ENCODE data around the gene TCOF1.

TCOF1 gene

GRCh38 chr5:150376799-150377771 lies 19.6 kb downstream of the TCOF1 start:
- no peak for DNase-seq (ENCODE audit: low read depth, low spot score)

DNA sequence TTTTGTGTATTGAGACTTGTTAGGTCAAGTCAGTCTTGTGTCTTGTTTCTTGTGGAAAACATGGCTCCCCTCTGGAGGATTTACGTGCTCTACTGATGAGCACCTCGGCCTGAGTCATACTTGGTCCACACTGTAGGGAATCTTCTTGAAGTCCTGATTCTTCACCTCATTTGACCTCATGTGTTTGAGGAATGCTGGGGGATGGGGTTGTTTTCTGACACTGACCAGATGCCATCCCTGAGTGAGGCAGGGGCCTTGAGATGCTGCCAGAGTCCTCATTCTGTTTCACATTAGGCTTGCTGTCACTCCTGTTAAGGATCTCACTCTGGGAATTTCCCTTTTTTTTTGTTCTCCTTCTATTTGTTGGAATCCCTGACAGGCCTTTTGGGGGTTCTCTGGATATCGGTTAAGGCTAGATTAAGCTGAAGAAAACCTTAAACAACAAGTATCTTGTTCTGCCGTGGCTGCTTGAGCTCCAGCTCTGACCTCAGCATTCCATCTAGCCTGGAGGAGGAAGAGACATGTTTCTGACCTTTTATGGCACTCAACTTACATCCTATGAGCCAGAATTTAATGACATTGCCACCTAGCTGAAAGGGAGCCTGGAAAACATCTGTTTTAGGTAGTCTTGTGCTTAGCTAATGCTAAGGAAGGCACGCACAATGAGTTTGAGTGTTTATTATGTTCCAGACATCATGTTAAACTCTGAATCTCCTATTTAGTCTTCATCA lies 20.6 kb downstream of the TCOF1 start:
- H3K4me3 ChIP-seq (ENCODE audit: low read length): no peak overlapping the region
- no peak for DNase-seq (ENCODE audit: low read depth, low spot score)

More at GRCh38 chr5:150376799-150377771, 19.6 kb downstream of the TCOF1 start:
- no peak overlapping the region for H3K4me3 ChIP-seq (ENCODE audit: low read length)

GRCh38 chr5:150384701-150385100 lies 27.2 kb downstream of the TCOF1 start:
- no peak for DNase-seq (ENCODE audit: low read depth, low spot score)
- no peak overlapping the region for H3K4me3 ChIP-seq (ENCODE audit: low read length)

DNA sequence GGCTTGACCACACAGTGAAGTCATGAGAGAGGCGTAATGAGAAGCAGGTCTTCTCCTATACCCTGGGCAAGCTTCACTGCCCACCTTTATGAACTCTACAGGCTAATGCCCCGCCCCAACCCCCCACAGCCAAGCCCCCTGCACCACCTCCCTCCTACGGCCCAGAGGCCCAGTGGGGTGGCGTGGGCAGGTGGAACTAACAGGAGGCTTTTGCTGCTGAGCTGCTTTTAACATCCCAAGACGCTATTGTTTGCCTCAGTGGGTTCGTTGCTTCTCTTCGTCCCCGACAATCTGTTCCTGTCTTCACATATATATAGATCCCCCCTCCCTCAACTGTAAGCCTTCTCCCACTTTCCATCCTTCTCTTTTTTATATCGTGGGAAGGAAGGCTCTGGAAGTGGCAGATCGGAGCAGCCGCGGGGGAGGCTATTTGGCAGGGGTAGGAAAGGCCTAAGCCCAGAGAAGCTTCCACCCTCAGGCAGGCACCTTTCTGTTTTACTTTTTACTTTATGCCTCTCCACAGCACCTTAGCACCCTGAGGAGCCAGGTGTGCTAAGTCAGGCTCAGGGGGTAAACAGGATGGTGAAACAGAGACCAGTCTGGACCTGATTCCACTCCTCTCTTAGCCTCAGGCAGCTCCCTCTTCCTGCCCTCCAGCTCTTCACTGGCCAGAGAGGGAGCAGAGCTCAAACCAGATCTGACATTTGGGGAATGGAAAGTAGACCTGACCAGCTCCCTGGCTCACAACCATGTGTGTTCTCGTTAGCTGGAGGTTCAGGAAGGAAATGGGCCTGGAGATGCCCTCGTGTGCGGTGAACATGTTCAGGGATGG lies 28.7 kb downstream of the TCOF1 start:
- DNase-seq (ENCODE audit: low read depth, low spot score): no peak
- no peak overlapping the region for H3K4me3 ChIP-seq (ENCODE audit: low read length)

- DNase-seq (ENCODE audit: low read depth, low spot score): no peak
- no peak overlapping the region for H3K4me3 ChIP-seq (ENCODE audit: low read length)
Measured at GRCh38 chr5:150389531-150390266, 32.2 kb downstream of the TCOF1 start.

- no peak for DNase-seq (ENCODE audit: low read depth, low spot score)
- H3K4me3 ChIP-seq (ENCODE audit: low read length): no peak overlapping the region
Measured at GRCh38 chr5:150391064-150391834, 33.8 kb downstream of the TCOF1 start.

DNA sequence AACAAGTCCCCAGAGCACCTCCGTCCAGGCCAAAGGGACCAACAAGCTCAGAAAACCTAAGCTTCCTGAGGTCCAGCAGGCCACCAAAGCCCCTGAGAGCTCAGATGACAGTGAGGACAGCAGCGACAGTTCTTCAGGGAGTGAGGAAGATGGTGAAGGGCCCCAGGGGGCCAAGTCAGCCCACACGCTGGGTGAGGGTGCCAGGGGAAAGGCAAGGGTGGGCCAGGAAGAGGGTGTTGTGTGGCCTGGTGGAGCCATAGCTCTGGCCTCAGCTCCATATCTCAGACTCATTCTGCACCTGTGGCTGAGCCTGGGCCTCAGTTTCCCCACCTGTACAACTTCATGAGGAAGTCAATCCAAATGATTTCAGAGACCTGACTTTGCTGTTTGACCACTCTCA lies 34.5 kb downstream of the TCOF1 start:
- no peak for DNase-seq (ENCODE audit: low read depth, low spot score)
- H3K4me3 ChIP-seq (ENCODE audit: low read length): no peak overlapping the region

DNA sequence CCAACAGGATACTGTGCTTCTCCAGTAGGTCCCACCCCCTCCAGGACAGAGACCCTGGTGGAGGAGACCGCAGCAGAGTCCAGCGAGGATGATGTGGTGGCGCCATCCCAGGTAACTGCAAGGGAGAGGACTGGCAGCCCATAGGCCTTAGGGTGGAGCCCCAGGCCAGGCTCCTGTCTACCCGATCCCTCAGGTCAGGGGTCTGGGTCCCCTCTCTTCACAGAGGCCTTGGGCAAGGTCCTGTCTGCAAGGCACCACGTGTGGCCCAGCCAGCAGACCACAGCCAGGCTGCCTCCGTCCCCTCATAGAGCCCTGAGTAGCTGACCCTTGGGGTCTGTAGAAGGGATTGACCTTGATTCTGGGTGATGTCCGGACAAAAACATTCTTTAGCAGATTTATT lies 35.2 kb downstream of the TCOF1 start:
- DNase-seq (ENCODE audit: low read depth, low spot score): no peak
- no peak overlapping the region for H3K4me3 ChIP-seq (ENCODE audit: low read length)

- DNase-seq (ENCODE audit: low read depth, low spot score): no peak
- H3K4me3 ChIP-seq (ENCODE audit: low read length): no peak overlapping the region
Measured at GRCh38 chr5:150393096-150393645, 35.7 kb downstream of the TCOF1 start.

DNA sequence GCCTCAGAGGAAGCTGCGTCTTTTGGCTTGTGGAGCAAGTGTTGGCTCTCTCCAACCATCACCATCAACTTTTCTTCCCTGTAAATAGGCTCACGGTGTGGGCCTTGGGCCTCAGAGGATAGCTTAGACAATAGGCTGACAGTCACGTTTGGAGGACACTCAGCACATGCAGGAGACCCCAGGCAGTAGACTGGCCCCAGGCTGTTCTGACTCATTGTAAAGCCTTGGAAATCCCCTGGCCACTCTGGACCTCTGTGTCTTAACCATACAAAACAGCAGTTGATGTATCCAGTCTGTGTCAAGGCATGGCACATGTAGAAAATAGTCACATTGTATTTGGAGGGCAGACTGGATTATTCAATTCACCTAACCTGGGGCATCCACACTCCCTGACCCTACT lies 36.6 kb downstream of the TCOF1 start:
- DNase-seq (ENCODE audit: low read depth, low spot score): no peak

GRCh38 chr5:150394912-150395687 lies 37.6 kb downstream of the TCOF1 start:
- no peak overlapping the region for H3K4me3 ChIP-seq (ENCODE audit: low read length)
- DNase-seq (ENCODE audit: low read depth, low spot score): no peak

More for the DNA sequence above, 36.6 kb downstream of the TCOF1 start:
- no peak overlapping the region for H3K4me3 ChIP-seq (ENCODE audit: low read length)

DNA sequence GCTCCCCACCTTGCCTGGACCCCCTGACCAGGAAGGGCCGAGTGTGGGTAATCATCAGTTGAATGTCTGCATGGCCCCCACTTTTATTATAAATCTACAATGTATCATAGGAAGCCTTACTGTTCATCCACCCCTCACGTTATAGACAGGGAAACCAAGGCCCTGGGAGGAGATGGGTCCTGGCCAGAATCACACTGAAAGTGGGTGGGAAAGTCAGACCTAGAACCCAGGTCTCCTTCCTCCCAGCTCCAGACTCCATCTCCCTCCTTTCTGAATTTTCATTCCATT lies 38.1 kb downstream of the TCOF1 start:
- H3K4me3 ChIP-seq (ENCODE audit: low read length): no peak overlapping the region
- DNase-seq (ENCODE audit: low read depth, low spot score): no peak

DNA sequence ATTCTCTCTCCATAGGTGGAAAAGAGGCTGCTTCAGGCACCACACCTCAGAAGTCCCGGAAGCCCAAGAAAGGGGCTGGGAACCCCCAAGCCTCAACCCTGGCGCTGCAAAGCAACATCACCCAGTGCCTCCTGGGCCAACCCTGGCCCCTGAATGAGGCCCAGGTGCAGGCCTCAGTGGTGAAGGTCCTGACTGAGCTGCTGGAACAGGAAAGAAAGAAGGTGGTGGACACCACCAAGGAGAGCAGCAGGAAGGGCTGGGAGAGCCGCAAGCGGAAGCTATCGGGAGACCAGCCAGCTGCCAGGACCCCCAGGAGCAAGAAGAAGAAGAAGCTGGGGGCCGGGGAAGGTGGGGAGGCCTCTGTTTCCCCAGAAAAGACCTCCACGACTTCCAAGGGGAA lies 38.8 kb downstream of the TCOF1 start:
- H3K4me3 ChIP-seq (ENCODE audit: low read length): no peak overlapping the region
- no peak for DNase-seq (ENCODE audit: low read depth, low spot score)

DNA sequence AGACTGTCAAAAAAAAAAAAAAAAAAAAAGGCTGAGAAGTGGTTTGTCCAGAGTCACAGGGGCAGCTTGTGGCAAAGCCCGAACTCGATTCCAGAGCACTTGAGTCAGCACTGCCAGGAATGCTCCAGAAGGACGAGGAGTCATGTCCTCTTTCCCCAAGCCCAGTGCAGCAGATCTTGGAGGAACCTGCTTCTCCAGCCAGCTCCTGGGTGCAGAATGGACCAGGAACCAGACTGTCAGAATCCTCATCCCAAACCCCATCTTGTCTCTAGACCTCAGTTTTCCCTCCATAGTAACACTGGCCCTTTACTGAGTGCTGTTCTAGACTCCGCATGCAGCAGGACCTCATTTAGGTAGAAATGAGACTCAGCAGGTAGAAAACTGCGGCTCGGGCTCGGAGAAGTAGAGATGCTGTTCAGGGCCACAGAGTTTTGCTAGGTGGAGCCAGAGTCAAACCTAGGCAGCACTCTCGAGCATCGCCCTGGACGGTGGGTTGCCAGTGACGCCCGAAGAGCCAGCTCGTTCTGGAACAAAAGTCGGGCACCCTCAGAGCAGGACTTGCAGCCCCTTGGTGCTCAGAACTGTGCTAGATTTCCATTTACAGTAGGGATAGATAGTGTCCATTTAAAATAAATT lies 39.8 kb downstream of the TCOF1 start:
- no peak overlapping the region for H3K4me3 ChIP-seq (ENCODE audit: low read length)
- no peak for DNase-seq (ENCODE audit: low read depth, low spot score)

DNA sequence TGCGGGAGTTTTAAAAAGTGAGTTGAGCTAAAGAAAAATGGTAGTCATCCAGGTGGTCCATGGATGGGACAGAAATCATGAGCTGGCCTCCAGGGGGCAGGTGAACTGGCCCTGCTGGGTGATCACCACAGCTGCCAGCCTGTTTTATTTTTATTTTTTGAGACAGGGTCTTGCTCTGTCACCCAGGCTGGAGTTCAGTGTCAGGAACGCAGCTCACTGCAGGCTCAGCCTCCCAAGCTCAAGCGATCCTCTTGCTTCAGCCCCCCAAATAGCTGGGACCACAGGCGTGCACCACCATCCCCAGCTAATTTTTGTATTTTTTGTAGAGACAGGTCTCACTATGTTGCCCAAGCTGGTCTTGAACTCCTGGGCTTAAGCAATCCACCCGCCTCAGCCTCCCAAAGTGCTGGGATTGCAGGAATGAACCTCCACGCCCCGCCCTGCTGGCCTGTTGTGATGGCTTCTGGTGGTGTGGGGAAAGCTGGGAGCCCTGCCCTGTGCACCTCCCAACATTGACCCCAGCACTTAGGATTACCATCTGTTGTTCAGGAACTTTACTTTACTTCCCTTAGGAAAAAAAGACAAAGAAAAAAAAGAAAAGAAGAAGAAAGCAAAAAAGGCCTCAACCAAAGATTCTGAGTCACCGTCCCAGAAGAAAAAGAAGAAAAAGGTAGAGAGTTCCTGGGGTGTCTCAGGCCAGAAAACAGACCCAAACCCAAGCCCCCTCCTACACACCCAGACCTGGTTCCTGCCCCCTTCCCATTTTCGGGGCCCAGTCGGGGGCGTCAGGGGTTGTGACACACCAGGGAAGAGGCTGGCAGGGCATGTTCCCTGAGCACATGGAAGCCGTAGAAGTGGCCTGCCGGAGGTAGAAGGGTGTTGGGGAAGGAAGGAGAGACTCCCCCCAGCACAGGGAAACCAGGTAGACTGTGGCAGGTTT lies 40.6 kb downstream of the TCOF1 start:
- H3K4me3 ChIP-seq (ENCODE audit: low read length): no peak overlapping the region
- no peak for DNase-seq (ENCODE audit: low read depth, low spot score)
